Measurements from ENCODE around the gene FAM24A.

Gene FAM24A

DNA sequence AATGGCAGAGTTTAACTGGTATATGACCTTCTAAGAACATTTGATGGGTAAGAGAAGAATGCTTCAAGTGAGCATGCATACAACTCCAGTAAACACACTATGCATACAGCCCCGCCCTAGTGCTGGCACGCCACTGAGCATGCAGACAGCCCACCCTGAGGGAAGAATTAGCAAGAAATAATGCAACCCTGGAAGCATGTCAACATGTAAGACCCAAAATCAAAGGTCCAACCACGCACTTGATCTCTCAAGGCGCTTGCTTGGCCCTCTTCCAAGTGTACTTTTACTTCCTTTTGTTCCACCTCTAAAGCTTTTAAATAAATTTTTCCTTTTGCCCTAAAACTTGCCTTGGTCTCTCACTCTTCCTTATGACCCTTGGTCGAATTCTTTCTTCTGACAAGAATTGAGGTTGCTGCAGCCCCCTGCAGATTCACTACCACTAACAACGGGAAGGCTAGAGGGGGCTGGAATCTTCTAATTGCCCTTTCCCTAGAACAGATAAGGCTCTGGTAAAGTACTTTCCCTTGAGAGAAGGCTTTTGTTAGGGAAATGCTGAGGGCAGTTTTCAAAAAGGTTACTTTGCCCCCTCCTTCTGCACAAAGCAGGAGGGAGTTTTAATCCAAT, 34.5 kb upstream of the FAM24A start:
- H3K4me3 ChIP-seq (ENCODE audit: low read depth, low read length) = no peak overlapping the region
- TF ChIP-seq, protein P1, sequence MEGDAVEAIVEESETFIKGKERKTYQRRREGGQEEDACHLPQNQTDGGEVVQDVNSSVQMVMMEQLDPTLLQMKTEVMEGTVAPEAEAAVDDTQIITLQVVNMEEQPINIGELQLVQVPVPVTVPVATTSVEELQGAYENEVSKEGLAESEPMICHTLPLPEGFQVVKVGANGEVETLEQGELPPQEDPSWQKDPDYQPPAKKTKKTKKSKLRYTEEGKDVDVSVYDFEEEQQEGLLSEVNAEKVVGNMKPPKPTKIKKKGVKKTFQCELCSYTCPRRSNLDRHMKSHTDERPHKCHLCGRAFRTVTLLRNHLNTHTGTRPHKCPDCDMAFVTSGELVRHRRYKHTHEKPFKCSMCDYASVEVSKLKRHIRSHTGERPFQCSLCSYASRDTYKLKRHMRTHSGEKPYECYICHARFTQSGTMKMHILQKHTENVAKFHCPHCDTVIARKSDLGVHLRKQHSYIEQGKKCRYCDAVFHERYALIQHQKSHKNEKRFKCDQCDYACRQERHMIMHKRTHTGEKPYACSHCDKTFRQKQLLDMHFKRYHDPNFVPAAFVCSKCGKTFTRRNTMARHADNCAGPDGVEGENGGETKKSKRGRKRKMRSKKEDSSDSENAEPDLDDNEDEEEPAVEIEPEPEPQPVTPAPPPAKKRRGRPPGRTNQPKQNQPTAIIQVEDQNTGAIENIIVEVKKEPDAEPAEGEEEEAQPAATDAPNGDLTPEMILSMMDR (IDR thresholded peaks at IDR 0.05; ENCODE audit: low read depth, low read length) = no peak

DNA sequence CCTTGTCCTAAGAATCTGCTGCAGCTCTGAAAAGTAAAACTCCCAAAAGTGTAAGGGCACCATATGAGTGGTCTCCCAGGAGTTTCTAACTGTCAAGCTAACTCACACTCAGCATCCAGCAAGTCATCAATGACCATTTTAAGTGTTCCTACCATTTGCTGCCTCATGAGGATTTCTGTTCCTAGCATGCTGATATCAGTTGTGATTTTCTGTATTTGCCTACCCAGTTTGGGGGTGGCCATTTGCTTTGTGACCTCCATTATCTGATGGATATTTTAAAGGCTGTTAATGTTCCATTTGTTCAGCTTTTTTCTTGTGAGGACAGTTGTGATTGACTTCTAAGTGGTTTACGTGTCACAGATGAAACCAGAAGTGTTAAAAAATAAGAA, 33.9 kb upstream of the FAM24A start:
- H3K4me3 ChIP-seq (ENCODE audit: low read depth, low read length) = no peak overlapping the region

DNA sequence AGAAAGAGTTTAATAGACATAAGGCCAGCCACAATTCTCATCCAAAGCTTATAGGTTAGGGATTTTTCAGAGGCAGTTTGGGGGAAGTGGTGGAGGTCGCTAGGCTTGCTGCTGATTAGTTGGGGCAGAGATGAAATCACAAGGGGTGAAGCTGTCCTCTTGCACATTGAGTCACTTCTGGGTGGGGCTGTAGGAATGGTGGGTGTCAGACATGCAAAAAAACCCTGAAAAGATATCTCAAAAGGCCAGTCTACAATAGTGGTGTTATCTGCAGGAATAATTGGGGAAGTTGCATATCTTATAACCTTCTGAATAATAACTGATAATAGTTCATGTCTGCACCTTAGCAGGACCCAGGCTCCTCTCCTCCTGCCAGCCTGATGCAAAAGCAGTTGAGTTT, 33.1 kb upstream of the FAM24A start:
- TF ChIP-seq, protein P1 (IDR thresholded peaks at IDR 0.05; ENCODE audit: low read depth, low read length) = no peak
- H3K4me3 ChIP-seq (ENCODE audit: low read depth, low read length) = no peak overlapping the region

More for the DNA sequence above, 33.9 kb upstream of the FAM24A start:
- TF ChIP-seq, protein P1 (IDR thresholded peaks at IDR 0.05; ENCODE audit: low read depth, low read length) = no peak

DNA sequence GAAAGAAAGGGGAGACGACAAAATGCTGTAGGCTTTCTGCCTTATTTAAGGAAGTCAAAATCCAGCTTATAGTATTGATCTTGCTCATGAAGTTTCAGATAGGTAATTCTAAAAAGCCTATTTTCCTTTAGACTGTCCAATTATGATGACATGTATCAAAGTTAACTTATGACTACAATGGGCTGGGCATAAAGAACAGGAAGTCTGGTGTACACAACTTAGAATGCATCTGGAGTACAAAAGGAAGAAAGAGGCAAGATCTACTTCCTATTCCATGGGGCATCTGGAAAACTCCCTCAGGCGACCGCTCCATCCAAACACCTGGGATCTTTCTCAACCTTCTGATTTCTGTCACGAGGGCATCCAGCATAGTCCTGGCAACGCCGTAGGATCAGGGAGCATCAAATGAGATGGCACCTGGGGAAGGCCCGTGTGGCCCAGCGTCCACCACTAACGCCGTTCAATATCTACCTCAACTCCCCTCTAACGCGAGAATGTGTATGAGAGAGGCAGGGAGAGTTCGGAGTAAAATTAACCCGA, 31.5 kb upstream of the FAM24A start:
- peak overlapping the region; percentile 65 for H3K4me3 ChIP-seq (ENCODE audit: low read depth, low read length)
- TF ChIP-seq, protein P1 (IDR thresholded peaks at IDR 0.05; ENCODE audit: low read depth, low read length) = no peak

DNA sequence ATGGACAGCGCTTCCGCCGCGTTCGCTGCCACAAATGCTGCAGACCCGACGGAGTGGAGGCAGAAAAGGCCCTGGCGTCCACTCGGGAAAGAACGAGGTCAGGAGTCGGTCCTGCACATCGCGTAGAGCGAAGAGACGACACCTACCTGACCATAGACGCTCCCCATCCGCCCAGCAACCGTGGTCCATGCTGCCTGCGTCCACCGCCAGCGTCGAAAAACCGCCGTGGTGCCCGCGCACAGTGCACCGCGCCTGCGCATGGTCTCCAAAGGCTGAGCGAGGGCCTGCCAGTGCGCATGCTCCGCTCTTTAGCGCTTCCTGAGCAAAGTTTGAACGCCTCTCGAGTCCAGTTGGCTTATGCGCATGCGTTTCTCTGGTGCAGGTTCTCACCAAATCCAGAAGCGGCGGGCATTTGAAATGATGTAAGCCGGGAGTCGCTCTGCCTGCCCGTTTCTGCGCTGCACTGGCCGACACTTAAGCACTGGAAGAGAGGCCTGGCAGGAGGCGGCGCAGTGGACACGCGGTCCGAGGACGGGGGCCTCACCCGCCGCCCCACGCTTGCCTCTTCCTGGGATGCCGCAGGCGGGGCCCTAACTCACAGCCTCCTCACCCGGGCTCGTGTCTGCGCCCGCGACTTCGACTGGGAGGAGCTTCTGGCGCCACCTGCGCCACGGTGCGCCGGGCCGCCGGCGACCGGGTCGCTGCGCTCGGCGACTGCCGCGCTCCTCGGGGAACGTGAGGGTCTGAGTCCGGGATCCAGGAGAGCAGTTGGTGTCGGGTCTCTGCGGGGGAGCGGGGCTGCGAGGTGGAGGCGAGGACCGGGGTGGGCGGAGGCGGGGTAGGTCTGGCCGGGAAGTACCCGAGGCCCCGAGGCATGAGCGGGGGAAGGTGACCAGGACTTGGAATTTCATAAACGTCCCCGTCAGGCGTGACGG, 30.8 kb upstream of the FAM24A start, which contains the start of gene FAM24B:
TSS of gene FAM24B (minus strand) at position 243 of the 935 bp plus-strand sequence. CDS start 29,066 bp downstream, outside the sequence.
- TF ChIP-seq, protein P1 (IDR thresholded peaks at IDR 0.05; ENCODE audit: low read depth, low read length) = no peak
- H3K4me3 ChIP-seq (ENCODE audit: low read depth, low read length) = peak within 1 kb of the TSS; percentile 65

DNA sequence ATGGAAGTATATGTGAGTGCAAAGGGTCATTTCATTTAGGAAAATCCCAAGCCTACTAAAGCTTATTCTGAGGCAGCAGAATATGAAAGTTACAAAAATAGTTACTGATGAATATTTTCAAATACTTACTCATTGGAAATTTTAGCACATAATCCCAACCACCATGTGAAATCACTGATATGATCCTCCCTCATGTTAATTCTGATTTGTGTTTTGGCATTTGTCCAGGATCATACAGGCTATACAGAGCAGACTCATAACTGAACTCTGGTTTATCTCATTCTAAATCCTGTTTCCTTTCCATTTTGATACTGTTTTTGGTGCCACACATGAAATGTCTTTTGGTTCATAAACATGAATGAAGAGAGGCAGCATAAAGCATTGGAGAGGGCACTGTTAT, 27.6 kb upstream of the FAM24A start:
- TF ChIP-seq, protein P1 (IDR thresholded peaks at IDR 0.05; ENCODE audit: low read depth, low read length) = no peak
- no peak overlapping the region for H3K4me3 ChIP-seq (ENCODE audit: low read depth, low read length)

Data from WI38 (cell line).